ENCODE results near the gene GCFC2. TPM values are rescaled to one million over a fixed set of nuclear protein-coding genes. Genes with fewer than 3 reads are reported as not detected.

GCFC2 gene
- total and polyA plus RNA-seq, 9 donors: 15.8 to 40.5 (median 24.5) TPM

DNA sequence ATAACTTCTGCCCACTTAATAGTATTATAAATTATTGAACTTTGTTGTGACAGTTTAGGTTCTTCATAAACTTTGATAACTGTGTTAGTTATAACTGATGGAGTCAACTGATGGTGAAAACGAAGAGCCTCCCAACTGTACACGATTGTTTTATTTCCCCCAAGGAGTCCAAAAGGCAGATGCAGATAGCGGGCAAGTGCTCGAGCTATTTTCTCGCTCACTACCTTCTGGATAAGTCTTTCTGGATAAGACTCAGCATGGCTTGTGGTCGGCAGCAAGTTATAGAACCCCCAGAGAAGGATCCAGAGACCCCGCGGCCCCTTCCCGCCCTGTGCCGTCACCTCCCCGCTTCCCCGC lies 517 bp downstream of the GCFC2 start:
- peaks cover 1% of the 10 kb centered on the region for H3K4me1 ChIP-seq (ENCODE audit: insufficient read depth)
- peak overlapping the region; percentile 44 to 85 for H3K27ac ChIP-seq
- intact Hi-C loops (cut with DNase I): no loop called here
- TF ChIP-seq EP300 (IDR thresholded peaks at IDR 0.05) (no peak), POLR2A (IDR thresholded peaks at IDR 0.05) (no peak)
- TF ChIP-seq, protein P1, sequence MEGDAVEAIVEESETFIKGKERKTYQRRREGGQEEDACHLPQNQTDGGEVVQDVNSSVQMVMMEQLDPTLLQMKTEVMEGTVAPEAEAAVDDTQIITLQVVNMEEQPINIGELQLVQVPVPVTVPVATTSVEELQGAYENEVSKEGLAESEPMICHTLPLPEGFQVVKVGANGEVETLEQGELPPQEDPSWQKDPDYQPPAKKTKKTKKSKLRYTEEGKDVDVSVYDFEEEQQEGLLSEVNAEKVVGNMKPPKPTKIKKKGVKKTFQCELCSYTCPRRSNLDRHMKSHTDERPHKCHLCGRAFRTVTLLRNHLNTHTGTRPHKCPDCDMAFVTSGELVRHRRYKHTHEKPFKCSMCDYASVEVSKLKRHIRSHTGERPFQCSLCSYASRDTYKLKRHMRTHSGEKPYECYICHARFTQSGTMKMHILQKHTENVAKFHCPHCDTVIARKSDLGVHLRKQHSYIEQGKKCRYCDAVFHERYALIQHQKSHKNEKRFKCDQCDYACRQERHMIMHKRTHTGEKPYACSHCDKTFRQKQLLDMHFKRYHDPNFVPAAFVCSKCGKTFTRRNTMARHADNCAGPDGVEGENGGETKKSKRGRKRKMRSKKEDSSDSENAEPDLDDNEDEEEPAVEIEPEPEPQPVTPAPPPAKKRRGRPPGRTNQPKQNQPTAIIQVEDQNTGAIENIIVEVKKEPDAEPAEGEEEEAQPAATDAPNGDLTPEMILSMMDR (IDR thresholded peaks at IDR 0.05): no peak
- H3K9me3 ChIP-seq: no peaks in the 10 kb centered on the region
- peak overlapping the region; percentile 68 for H3K4me3 ChIP-seq
- no peak for DNase-seq
- no peaks in the 10 kb centered on the region for H3K27me3 ChIP-seq
- 0 to 3% (median 0%) methylated on average over 7 to 12 of the region's 12 CpGs for WGBS, 3 donors
- H3K36me3 ChIP-seq: no peaks in the 10 kb centered on the region

DNA sequence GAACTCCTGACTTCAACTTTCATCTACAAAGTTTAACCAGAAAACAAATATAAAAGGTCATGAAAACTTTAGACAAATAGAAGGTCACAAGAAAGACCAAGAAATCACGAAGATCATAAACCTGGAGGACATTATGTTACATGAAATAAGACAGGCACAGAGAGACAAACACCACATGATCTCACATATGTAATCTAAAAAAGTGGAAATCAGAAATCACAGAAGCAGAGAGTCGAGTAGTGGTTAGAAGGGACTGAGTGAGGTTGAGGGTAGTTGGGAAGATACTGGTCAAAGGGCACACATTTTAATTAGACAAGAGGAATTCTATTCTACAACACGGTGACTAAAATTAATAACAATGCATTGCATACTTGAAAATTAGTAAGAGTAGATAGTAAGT lies 1.4 kb downstream of the GCFC2 start:
- intact Hi-C loops (cut with DNase I): no loop called here
- H3K27ac ChIP-seq: no peak overlapping the region
- 15 to 22% (median 22%) methylated on average over 3 of the region's 3 CpGs for WGBS, 3 donors
- peaks cover 1% of the 10 kb centered on the region for H3K4me1 ChIP-seq (ENCODE audit: insufficient read depth)
- H3K9me3 ChIP-seq: no peaks in the 10 kb centered on the region
- H3K27me3 ChIP-seq: no peaks in the 10 kb centered on the region
- peak overlapping the region; percentile 68 for H3K4me3 ChIP-seq
- no peaks in the 10 kb centered on the region for H3K36me3 ChIP-seq
- DNase-seq: no peak
- TF ChIP-seq, protein P1 (IDR thresholded peaks at IDR 0.05): no peak
- TF ChIP-seq POLR2A (IDR thresholded peaks at IDR 0.05): no peak
- TF ChIP-seq EP300 (IDR thresholded peaks at IDR 0.05): no peak

DNA sequence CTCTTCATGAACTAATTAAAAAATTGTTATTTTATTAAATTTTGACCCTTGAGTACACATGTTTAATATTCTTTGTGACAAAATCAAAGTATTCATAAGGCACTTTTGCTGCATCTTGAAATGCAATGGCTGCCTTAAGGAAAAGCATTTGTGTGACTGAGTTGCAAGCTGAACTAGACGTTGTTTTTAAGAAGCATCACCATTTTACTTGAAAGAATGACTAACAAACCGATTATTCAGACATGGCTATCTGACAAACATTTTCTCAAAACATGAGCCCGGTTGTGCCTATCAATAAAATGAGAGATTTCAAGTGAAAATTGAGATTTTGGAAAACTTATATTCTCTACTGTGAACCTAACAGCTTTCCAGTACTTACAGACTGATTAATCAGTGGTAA lies 2.8 kb downstream of the GCFC2 start:
- intact Hi-C loops (cut with DNase I): no loop called here
- DNase-seq: no peak
- Histone ChIP-seq H3K9me3 (no peaks in the 10 kb centered on the region), H3K27me3 (no peaks in the 10 kb centered on the region), H3K27ac (no peak overlapping the region), H3K4me1 (ENCODE audit: insufficient read depth) (peaks cover 1% of the 10 kb centered on the region), H3K36me3 (no peaks in the 10 kb centered on the region), H3K4me3 (no peak overlapping the region)
- TF ChIP-seq EP300 (IDR thresholded peaks at IDR 0.05) (no peak), POLR2A (IDR thresholded peaks at IDR 0.05) (no peak)
- TF ChIP-seq, protein P1 (IDR thresholded peaks at IDR 0.05): no peak
- 60 to 66% (median 66%) methylated on average over 3 of the region's 3 CpGs for WGBS, 3 donors

DNA sequence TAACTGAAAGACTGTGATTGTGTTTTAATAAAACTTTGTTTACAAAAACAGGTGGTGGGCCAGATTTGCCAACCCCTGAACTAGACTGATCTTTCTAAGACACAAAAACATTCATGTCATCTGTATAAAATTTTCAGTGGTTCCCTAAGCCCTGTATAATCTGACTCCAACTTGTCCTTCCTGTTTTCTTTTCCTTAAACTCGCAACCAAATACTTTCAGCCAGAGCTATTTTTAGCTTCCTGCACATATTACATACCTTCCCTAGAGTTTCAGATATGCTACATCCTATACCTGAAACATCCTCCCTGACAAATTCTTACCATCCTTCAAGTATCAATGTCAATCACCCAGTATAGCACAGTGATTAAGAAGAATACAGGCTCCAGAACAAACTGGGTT lies 4.8 kb downstream of the GCFC2 start:
- H3K36me3 ChIP-seq: no peaks in the 10 kb centered on the region

More for the DNA sequence above, 4.8 kb downstream of the GCFC2 start:
- H3K27ac ChIP-seq: no peak overlapping the region
- intact Hi-C loops (cut with DNase I): no loop called here
- 29 to 44% (median 38%) methylated on average over 1 of the region's 1 CpG for WGBS, 3 donors
- no peaks in the 10 kb centered on the region for H3K9me3 ChIP-seq
- TF ChIP-seq POLR2A (IDR thresholded peaks at IDR 0.05) (no peak), EP300 (IDR thresholded peaks at IDR 0.05) (no peak)
- TF ChIP-seq, protein P1 (IDR thresholded peaks at IDR 0.05): no peak
- DNase-seq: no peak
- H3K27me3 ChIP-seq: no peaks in the 10 kb centered on the region
- H3K4me1 ChIP-seq (ENCODE audit: insufficient read depth): no peaks in the 10 kb centered on the region
- no peak overlapping the region for H3K4me3 ChIP-seq
